Bronchial epithelial cell (primary cell): ENCODE data around the gene CBR4. TPM values are rescaled to one million over a fixed set of nuclear protein-coding genes. Genes with fewer than 3 reads are reported as not detected.
A peak's percentile ranks its signal among the peaks of the same experiment; 100 is the strongest.
"Not testable (repeated sequence)": the region's sequence is repeated elsewhere in the genome, so short reads cannot be mapped to it uniquely, and the experiment has no call there.

Experiments used
- DNase-seq: peaks from one replicate; pipeline ENCODE4 v3.0.0-alpha.2; 2010; ENCODE audit warnings: low read depth
- FAIRE-seq: peaks from 2 replicates; lab custom pipeline; 2011; peaks lifted over from hg19 to GRCh38; lab: Jason Lieb, UNC
- H3K27me3 ChIP-seq: 2 replicates; pipeline ENCODE4 v1.5.1; 2011; ENCODE audit warnings: low read length; ENCODE audit not compliant: control insufficient read depth, insufficient read depth
- H3K36me3 ChIP-seq: 2 replicates; pipeline ENCODE4 v1.5.1; 2011; ENCODE audit warnings: low read length; ENCODE audit not compliant: control insufficient read depth, insufficient read depth
- H3K4me3 ChIP-seq: 2 replicates; pipeline ENCODE4 v1.5.1; 2011; ENCODE audit warnings: mild to moderate bottlenecking, low read depth, low read length, control low read depth
- CTCF ChIP-seq: IDR thresholded peaks from 2 replicates; pipeline ENCODE4 v1.5.1; 2011; ENCODE audit warnings: mild to moderate bottlenecking, moderate library complexity, low read length, control low read depth, inconsistent platforms; ENCODE audit not compliant: insufficient read depth, severe bottlenecking
- total RNA-seq: library from RNA; depleted of rRNA; stranded (reverse); fragments of >200 nt; gene quantifications from 2 replicates; pipeline ENCODE4 v1.2.1, GENCODE V29; 2014

Gene CBR4
- total RNA-seq, 1 donor from 2014 or later: 9.5 TPM

GRCh38 chr4:169037506-169037905, 27.5 kb upstream of the CBR4 start:
- no peak for TF ChIP-seq CTCF
- H3K27me3 ChIP-seq: no peaks in the 10 kb centered on the region
- no peaks in the 10 kb centered on the region for H3K36me3 ChIP-seq
- DNase-seq (no peak), FAIRE-seq (no peak)
- H3K4me3 ChIP-seq: no peak overlapping the region

GRCh38 chr4:169035871-169036620, 26.0 kb upstream of the CBR4 start:
- H3K27me3 ChIP-seq, H3K36me3 ChIP-seq, FAIRE-seq, H3K4me3 ChIP-seq, DNase-seq: not testable (repeated sequence)

- peak; percentile 81 for DNase-seq
- no peaks in the 10 kb centered on the region for H3K36me3 ChIP-seq
- H3K27me3 ChIP-seq: no peaks in the 10 kb centered on the region
- no peak overlapping the region for H3K4me3 ChIP-seq
- TF ChIP-seq CTCF: no peak
- FAIRE-seq: peak; percentile 83
Observed at GRCh38 chr4:169033660-169034059, 23.6 kb upstream of the CBR4 start.

GRCh38 chr4:169032883-169033645, 23.0 kb upstream of the CBR4 start:
- Histone ChIP-seq H3K4me3 (no peak overlapping the region), H3K36me3 (no peaks in the 10 kb centered on the region), H3K27me3 (no peaks in the 10 kb centered on the region)
- TF ChIP-seq CTCF: no peak
- FAIRE-seq (no peak), DNase-seq (no peak)

GRCh38 chr4:169032194-169032593, 22.1 kb upstream of the CBR4 start:
- no peak for DNase-seq
- FAIRE-seq: no peak
- Histone ChIP-seq H3K27me3 (no peaks in the 10 kb centered on the region), H3K4me3 (no peak overlapping the region), H3K36me3 (no peaks in the 10 kb centered on the region)
- TF ChIP-seq CTCF: no peak

GRCh38 chr4:169031392-169031791, 21.3 kb upstream of the CBR4 start:
- FAIRE-seq (no peak), DNase-seq (no peak)
- no peaks in the 10 kb centered on the region for H3K36me3 ChIP-seq
- H3K27me3 ChIP-seq: no peaks in the 10 kb centered on the region
- no peak overlapping the region for H3K4me3 ChIP-seq
- no peak for TF ChIP-seq CTCF
